GM23338 (cell line): Measurements from ENCODE around the gene EXPH5. TPM values are rescaled to one million over a fixed set of nuclear protein-coding genes. Genes with fewer than 3 reads are reported as not detected.

Experiments
- ATAC-seq: fragments of 200-7000 bp; cut with Tn5 transposase; 3 replicates; pipeline ENCODE4 v1.9.1; 2020
- DNase-seq: peaks from one replicate; pipeline ENCODE4 v3.0.0-alpha.2; 2015; ENCODE audit warnings: low spot score
- H2AFZ ChIP-seq: fragments of 200-600 bp; sonication (generic); 2 replicates; pipeline ENCODE4 v1.8.0; 2016; ENCODE audit warnings: antibody characterized with exemption, mild to moderate bottlenecking, moderate library complexity
- H3F3A ChIP-seq: fragments of 200-600 bp; sonication (generic); replicated peaks from 2 replicates; pipeline ENCODE4 v1.8.0; 2017; ENCODE audit warnings: antibody characterized with exemption, mixed run types, low read depth
- H3K27ac ChIP-seq: fragments of 200-600 bp; sonication (generic); 2 replicates; pipeline ENCODE4 v1.6.1; 2016; ENCODE audit warnings: low read depth
- H3K27me3 ChIP-seq: fragments of 200-600 bp; sonication (generic); 2 replicates; pipeline ENCODE4 v1.8.0; 2016; ENCODE audit warnings: mild to moderate bottlenecking, mixed run types, moderate library complexity; ENCODE audit not compliant: insufficient read depth
- H3K36me3 ChIP-seq: fragments of 200-600 bp; sonication (generic); 2 replicates; pipeline ENCODE4 v1.8.0; 2016; ENCODE audit warnings: mild to moderate bottlenecking; ENCODE audit not compliant: insufficient read depth
- H3K4me1 ChIP-seq: fragments of 200-600 bp; sonication (generic); 2 replicates; pipeline ENCODE4 v1.8.0; 2016; ENCODE audit warnings: mild to moderate bottlenecking, moderate library complexity; ENCODE audit not compliant: insufficient read depth
- H3K4me2 ChIP-seq: fragments of 200-600 bp; sonication (generic); 2 replicates; pipeline ENCODE4 v1.7.1; 2017; ENCODE audit warnings: mixed run types
- H3K4me3 ChIP-seq: fragments of 200-600 bp; sonication (generic); 2 replicates; pipeline ENCODE4 v1.6.1; 2016; ENCODE audit warnings: mixed run types
- H3K79me2 ChIP-seq: fragments of 200-600 bp; sonication (generic); replicated peaks from 2 replicates; pipeline ENCODE4 v1.8.0; 2017; ENCODE audit warnings: mild to moderate bottlenecking; ENCODE audit not compliant: insufficient read depth
- H3K9me2 ChIP-seq: fragments of 200-600 bp; sonication (generic); 2 replicates; pipeline ENCODE4 v1.8.0; 2017; ENCODE audit not compliant: insufficient read depth
- H4K20me1 ChIP-seq: fragments of 200-600 bp; sonication (generic); replicated peaks from 2 replicates; pipeline ENCODE4 v1.8.0; 2017; ENCODE audit warnings: mild to moderate bottlenecking; ENCODE audit not compliant: insufficient read depth
- H3K27ac Mint-ChIP-seq: 2 replicates; pipeline ENCODE4 v1.8.0; 2020; ENCODE audit warnings: inconsistent platforms, mild to moderate bottlenecking, moderate library complexity, mixed read lengths
- H3K27me3 Mint-ChIP-seq: 3 replicates; pipeline ENCODE4 v1.8.0; 2022; ENCODE audit warnings: low read depth, mild to moderate bottlenecking, moderate library complexity, mixed read lengths, inconsistent platforms; ENCODE audit not compliant: insufficient read depth, poor library complexity
- H3K36me3 Mint-ChIP-seq: 3 replicates; pipeline ENCODE4 v1.8.0; 2021; ENCODE audit warnings: low read depth, mild to moderate bottlenecking, inconsistent platforms, moderate library complexity, mixed read lengths
- H3K4me1 Mint-ChIP-seq: 3 replicates; pipeline ENCODE4 v1.8.0; 2020; ENCODE audit warnings: mild to moderate bottlenecking, inconsistent platforms, mixed read lengths
- H3K4me3 Mint-ChIP-seq: 3 replicates; pipeline ENCODE4 v1.8.0; 2021; ENCODE audit warnings: moderate library complexity, mild to moderate bottlenecking, inconsistent platforms, mixed read lengths
- H3K9me3 Mint-ChIP-seq: 3 replicates; pipeline ENCODE4 v1.8.0; 2020; ENCODE audit warnings: moderate library complexity, mild to moderate bottlenecking, inconsistent platforms, mixed read lengths
- CREB1 ChIP-seq: fragments of 250-450 bp; sonication (Bioruptor Pico); IDR thresholded peaks from 2 replicates; pipeline ENCODE4 v1.5.0; 2020; ENCODE audit warnings: low read depth, mild to moderate bottlenecking, moderate library complexity
- CTCF ChIP-seq, 2 experiments: fragments of 200-600 bp in 1 of 2; sonication (generic) in 1 of 2; conservative IDR thresholded peaks; 2 replicates each; pipeline versions ENCODE4 v1.5.1 to v1.6.1; 2016 to 2017; ENCODE audit warnings: antibody characterized with exemption in 2 of 2, low read depth in 2 of 2, mild to moderate bottlenecking in 2 of 2, moderate library complexity in 1 of 2
- EZH2phosphoT487 ChIP-seq: fragments of 200-600 bp; sonication (generic); IDR thresholded peaks from one replicate; pipeline ENCODE4 v1.8.1; 2018; ENCODE audit warnings: antibody characterized with exemption; ENCODE audit not compliant: unreplicated experiment
- JUNB ChIP-seq: IDR thresholded peaks from one replicate; pipeline ENCODE4 v1.6.1; 2016; ENCODE audit warnings: antibody characterized with exemption; ENCODE audit not compliant: unreplicated experiment
- NANOG ChIP-seq: IDR thresholded peaks from 2 replicates; pipeline ENCODE4 v1.6.1; 2016; ENCODE audit warnings: antibody characterized with exemption, borderline replicate concordance
- POLR2AphosphoS5 ChIP-seq: IDR thresholded peaks from 2 replicates; pipeline ENCODE4 v1.6.1; 2016; ENCODE audit warnings: antibody characterized with exemption, low read depth
- ZNF331 ChIP-seq: fragments of 250-450 bp; sonication (Bioruptor Pico); IDR thresholded peaks from 2 replicates; pipeline ENCODE4 v1.5.0; 2020; ENCODE audit warnings: low read depth, mild to moderate bottlenecking, moderate library complexity
- polyA plus RNA-seq: library from polyadenylated mRNA; unstranded; fragments of >200 nt; fragmentation: Nextera tagmentation; extraction: Ambion mirVana; gene quantifications from 2 replicates; pipeline ENCODE4 v1.2.1, GENCODE V29; 2016
- total RNA-seq: library from RNA; depleted of rRNA; stranded (reverse); fragments of >200 nt; shearing (Covaris generic); gene quantifications from 2 replicates; pipeline ENCODE4 v1.2.3, GENCODE V29; 2014
- TF ChIP-seq, protein P1 (sequence below): IDR thresholded peaks from one replicate; pipeline ENCODE4 v1.6.1; 2018; ENCODE audit warnings: antibody characterized with exemption; ENCODE audit not compliant: unreplicated experiment
- TF ChIP-seq, protein P2 (sequence below): fragments of 250-450 bp; sonication (Bioruptor Pico); IDR thresholded peaks from 2 replicates; pipeline ENCODE4 v1.5.0; 2020; ENCODE audit warnings: mild to moderate bottlenecking, moderate library complexity

The EXPH5 gene
- total and polyA plus RNA-seq, 2 experiments from 2014 or later: 3.6 to 12.6 TPM

DNA sequence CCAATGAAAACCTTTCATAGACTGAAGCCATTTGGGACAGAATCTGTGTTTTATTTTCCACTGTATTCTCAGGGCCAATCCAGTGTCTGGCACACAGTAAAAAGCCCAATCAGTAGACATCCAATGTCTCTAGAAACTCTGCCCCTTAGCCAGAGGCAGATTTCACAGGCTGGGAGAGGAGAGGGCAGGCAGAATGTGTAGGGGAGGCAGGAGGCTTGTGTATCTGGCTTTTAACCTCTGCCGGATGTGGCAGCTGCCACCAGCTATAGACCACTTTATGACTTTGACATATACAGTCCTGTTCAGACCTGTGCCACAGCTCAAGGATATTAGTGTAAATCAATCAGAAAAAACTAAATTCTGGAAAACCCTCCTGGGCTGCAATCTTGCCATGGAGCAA, 4.4 kb downstream of the EXPH5 start (continued):
- TF ChIP-seq, protein P1, sequence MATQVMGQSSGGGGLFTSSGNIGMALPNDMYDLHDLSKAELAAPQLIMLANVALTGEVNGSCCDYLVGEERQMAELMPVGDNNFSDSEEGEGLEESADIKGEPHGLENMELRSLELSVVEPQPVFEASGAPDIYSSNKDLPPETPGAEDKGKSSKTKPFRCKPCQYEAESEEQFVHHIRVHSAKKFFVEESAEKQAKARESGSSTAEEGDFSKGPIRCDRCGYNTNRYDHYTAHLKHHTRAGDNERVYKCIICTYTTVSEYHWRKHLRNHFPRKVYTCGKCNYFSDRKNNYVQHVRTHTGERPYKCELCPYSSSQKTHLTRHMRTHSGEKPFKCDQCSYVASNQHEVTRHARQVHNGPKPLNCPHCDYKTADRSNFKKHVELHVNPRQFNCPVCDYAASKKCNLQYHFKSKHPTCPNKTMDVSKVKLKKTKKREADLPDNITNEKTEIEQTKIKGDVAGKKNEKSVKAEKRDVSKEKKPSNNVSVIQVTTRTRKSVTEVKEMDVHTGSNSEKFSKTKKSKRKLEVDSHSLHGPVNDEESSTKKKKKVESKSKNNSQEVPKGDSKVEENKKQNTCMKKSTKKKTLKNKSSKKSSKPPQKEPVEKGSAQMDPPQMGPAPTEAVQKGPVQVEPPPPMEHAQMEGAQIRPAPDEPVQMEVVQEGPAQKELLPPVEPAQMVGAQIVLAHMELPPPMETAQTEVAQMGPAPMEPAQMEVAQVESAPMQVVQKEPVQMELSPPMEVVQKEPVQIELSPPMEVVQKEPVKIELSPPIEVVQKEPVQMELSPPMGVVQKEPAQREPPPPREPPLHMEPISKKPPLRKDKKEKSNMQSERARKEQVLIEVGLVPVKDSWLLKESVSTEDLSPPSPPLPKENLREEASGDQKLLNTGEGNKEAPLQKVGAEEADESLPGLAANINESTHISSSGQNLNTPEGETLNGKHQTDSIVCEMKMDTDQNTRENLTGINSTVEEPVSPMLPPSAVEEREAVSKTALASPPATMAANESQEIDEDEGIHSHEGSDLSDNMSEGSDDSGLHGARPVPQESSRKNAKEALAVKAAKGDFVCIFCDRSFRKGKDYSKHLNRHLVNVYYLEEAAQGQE: no peak
- TF ChIP-seq ZNF331 (CRISPR knock-in tag): no peak

- peaks cover 16% of the 10 kb centered on the region for H3K27me3 ChIP-seq
- no peak overlapping the region for H3K4me3 ChIP-seq
- DNase-seq: no peak
- H3K27me3 Mint-ChIP-seq: peaks cover 12% of the 10 kb centered on the region
- H3K27ac Mint-ChIP-seq: no peak overlapping the region
- H3F3A ChIP-seq: no peaks in the 10 kb centered on the region
- H3K9me2 ChIP-seq: no peaks in the 10 kb centered on the region; the same call in 1 of the 2 replicates
- H3K36me3 Mint-ChIP-seq: no peaks in the 10 kb centered on the region
- no peak for ATAC-seq
- H3K4me3 Mint-ChIP-seq: no peak overlapping the region
- TF ChIP-seq NANOG (no peak), JUNB (no peak), POLR2AphosphoS5 (no peak), CREB1 (no peak), CTCF (conservative IDR thresholded peaks at IDR 0.05; ENCODE audit: low read depth in 2 of 2) (peak in 1 of 2 experiments; percentile 20; a peak in 1 of 4 replicates)
- no peak overlapping the region for H2AFZ ChIP-seq
- peaks cover 22% of the 10 kb centered on the region for H3K4me1 Mint-ChIP-seq
- H3K79me2 ChIP-seq: peaks cover 21% of the 10 kb centered on the region
- H3K27ac ChIP-seq: no peak overlapping the region
- no peaks in the 10 kb centered on the region for H4K20me1 ChIP-seq
- no peaks in the 10 kb centered on the region for H3K36me3 ChIP-seq
- H3K4me2 ChIP-seq: no peak overlapping the region
- H3K4me1 ChIP-seq: peaks cover 8% of the 10 kb centered on the region
- H3K9me3 Mint-ChIP-seq: no peaks in the 10 kb centered on the region
Measured at GRCh38 chr11:108588287-108588686, 5.3 kb downstream of the EXPH5 start.

- peaks cover 3% of the 10 kb centered on the region for H3K27me3 Mint-ChIP-seq
- Histone ChIP-seq H3K27ac (no peak overlapping the region), H3K4me3 (no peak overlapping the region), H3K9me2 (no peaks in the 10 kb centered on the region; the same call in 1 of the 2 replicates), H3K27me3 (peaks cover 9% of the 10 kb centered on the region), H3K4me2 (no peak overlapping the region), H3K36me3 (no peaks in the 10 kb centered on the region), H3K79me2 (peaks cover 15% of the 10 kb centered on the region; the same call in 1 of the 2 replicates), H3K4me1 (peaks cover 8% of the 10 kb centered on the region), H3F3A (no peaks in the 10 kb centered on the region), H2AFZ (no peak overlapping the region), H4K20me1 (no peaks in the 10 kb centered on the region)
- ATAC-seq: no peak
- no peaks in the 10 kb centered on the region for H3K9me3 Mint-ChIP-seq
- H3K36me3 Mint-ChIP-seq: no peaks in the 10 kb centered on the region
- no peak overlapping the region for H3K27ac Mint-ChIP-seq
- H3K4me3 Mint-ChIP-seq: no peak overlapping the region
- DNase-seq: no peak
- peaks cover 22% of the 10 kb centered on the region for H3K4me1 Mint-ChIP-seq
- TF ChIP-seq NANOG (no peak), CREB1 (no peak), EZH2phosphoT487 (no peak)
- TF ChIP-seq, protein P2, sequence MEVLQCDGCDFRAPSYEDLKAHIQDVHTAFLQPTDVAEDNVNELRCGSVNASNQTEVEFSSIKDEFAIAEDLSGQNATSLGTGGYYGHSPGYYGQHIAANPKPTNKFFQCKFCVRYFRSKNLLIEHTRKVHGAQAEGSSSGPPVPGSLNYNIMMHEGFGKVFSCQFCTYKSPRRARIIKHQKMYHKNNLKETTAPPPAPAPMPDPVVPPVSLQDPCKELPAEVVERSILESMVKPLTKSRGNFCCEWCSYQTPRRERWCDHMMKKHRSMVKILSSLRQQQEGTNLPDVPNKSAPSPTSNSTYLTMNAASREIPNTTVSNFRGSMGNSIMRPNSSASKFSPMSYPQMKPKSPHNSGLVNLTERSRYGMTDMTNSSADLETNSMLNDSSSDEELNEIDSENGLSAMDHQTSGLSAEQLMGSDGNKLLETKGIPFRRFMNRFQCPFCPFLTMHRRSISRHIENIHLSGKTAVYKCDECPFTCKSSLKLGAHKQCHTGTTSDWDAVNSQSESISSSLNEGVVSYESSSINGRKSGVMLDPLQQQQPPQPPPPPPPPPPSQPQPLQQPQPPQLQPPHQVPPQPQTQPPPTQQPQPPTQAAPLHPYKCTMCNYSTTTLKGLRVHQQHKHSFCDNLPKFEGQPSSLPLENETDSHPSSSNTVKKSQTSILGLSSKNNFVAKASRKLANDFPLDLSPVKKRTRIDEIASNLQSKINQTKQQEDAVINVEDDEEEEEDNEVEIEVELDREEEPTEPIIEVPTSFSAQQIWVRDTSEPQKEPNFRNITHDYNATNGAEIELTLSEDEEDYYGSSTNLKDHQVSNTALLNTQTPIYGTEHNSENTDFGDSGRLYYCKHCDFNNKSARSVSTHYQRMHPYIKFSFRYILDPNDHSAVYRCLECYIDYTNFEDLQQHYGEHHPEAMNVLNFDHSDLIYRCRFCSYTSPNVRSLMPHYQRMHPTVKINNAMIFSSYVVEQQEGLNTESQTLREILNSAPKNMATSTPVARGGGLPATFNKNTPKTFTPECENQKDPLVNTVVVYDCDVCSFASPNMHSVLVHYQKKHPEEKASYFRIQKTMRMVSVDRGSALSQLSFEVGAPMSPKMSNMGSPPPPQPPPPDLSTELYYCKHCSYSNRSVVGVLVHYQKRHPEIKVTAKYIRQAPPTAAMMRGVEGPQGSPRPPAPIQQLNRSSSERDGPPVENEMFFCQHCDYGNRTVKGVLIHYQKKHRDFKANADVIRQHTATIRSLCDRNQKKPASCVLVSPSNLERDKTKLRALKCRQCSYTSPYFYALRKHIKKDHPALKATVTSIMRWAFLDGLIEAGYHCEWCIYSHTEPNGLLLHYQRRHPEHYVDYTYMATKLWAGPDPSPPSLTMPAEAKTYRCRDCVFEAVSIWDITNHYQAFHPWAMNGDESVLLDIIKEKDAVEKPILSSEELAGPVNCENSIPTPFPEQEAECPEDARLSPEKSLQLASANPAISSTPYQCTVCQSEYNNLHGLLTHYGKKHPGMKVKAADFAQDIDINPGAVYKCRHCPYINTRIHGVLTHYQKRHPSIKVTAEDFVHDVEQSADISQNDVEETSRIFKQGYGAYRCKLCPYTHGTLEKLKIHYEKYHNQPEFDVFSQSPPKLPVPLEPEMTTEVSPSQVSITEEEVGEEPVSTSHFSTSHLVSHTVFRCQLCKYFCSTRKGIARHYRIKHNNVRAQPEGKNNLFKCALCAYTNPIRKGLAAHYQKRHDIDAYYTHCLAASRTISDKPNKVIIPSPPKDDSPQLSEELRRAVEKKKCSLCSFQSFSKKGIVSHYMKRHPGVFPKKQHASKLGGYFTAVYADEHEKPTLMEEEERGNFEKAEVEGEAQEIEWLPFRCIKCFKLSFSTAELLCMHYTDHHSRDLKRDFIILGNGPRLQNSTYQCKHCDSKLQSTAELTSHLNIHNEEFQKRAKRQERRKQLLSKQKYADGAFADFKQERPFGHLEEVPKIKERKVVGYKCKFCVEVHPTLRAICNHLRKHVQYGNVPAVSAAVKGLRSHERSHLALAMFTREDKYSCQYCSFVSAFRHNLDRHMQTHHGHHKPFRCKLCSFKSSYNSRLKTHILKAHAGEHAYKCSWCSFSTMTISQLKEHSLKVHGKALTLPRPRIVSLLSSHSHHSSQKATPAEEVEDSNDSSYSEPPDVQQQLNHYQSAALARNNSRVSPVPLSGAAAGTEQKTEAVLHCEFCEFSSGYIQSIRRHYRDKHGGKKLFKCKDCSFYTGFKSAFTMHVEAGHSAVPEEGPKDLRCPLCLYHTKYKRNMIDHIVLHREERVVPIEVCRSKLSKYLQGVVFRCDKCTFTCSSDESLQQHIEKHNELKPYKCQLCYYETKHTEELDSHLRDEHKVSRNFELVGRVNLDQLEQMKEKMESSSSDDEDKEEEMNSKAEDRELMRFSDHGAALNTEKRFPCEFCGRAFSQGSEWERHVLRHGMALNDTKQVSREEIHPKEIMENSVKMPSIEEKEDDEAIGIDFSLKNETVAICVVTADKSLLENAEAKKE (CRISPR knock-in tag): no peak
Measured at GRCh38 chr11:108587109-108587508, 6.5 kb downstream of the EXPH5 start.
